Brain pericyte (primary cell): Measurements from ENCODE around the gene PSME2.

Source experiments
- DNase-seq: peaks from one replicate; pipeline ENCODE4 v3.0.0-alpha.2; 2012; ENCODE audit warnings: low read depth, low spot score

The PSME2 gene

DNA sequence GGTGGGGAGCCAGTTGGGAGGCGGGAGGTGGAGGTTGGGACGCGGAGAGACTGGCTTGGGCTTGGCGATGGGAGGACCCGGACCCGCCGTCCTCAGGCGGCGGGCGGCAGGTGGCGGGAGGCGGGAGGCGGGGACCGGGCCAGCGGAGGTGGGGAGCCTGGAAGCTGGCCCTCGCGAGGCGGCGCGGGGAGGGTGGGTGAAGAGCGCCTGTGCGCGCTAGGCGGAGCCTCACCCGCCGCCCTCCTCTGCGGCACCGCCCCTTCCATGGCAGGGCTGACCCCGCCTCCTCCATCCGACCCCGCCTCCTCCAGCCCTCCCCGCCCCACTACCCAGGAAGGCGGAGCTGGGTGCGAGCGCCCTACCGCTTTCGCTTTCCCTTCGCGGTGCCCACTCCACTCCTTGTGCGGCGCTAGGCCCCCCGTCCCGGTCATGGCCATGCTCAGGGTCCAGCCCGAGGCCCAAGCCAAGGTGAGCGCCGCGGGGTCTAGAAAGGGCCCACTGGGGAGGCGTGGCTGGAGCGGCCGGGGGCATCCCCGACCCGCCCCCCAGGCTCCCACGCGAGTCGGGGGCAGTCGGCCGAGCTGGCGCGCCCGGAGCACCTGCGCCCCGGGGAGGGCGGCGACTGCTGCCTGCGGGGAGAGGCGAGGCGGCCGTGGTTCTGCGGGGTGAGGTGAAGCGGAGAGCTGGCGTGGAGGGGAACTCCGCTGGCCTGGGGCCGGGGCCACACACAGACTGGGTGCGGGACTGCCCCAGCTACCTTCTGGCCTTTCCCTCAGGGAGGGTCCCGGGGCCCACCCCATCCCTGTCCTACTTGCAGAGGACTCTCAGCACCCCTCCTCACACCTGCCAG lies 10.4 kb downstream of the PSME2 start, which contains the start of gene PSME1:
PSME1 (plus strand) TSS at position 361 of the 850 bp plus-strand sequence; CDS start at position 430, 69 bp downstream.
- peak; percentile 71 for DNase-seq

DNA sequence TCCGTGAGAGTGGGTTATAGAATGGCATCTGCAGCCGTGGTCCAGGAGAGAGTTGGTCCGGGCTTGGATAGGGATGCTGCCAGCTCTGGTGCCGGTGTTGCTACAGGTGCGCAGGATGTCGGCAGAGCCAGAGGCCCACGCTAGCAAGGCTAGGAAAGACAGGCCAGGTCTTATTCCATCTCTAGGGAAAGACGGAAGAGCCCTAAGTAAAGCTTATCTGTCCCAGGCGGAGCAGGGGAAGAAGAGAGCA lies 10.9 kb downstream of the PSME2 start:
- DNase-seq = no peak

DNA sequence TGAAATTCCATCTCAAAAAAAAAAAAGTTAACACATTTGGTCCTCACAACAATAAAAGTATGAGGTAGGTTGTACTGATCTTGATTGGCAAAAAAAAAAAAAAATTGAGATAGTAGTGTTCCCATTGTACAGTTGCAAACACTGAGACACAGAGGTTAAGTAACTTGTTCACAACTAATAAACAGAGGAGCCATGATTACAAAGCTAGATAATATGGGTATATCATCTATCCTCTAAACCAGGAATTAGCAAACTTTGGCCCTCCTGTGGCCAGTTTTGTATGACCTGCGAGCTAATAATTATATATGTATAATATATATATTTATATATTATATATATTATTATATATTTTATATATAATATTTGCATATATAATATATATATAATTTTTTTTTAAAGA lies 12.7 kb downstream of the PSME2 start:
- no peak for DNase-seq

DNA sequence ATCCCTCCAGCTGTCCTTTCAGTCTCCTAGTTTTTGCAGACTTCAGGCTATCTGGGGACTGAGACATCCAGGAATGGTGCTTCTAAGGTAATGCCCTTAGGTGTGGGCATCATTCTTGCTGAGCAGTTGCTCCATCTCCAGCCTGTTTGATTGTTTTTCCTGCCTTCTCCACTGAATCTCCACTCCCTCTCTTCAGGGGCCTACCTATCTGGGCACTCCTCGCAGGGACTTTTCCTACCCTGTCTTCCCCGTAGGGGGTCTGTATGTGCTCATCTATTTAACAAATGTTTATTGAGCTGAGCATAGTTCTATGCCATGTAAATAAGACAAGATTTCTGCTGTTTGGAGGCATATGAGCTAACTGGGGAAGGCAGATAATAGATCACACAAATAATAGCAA lies 13.4 kb downstream of the PSME2 start:
- DNase-seq = no peak

DNA sequence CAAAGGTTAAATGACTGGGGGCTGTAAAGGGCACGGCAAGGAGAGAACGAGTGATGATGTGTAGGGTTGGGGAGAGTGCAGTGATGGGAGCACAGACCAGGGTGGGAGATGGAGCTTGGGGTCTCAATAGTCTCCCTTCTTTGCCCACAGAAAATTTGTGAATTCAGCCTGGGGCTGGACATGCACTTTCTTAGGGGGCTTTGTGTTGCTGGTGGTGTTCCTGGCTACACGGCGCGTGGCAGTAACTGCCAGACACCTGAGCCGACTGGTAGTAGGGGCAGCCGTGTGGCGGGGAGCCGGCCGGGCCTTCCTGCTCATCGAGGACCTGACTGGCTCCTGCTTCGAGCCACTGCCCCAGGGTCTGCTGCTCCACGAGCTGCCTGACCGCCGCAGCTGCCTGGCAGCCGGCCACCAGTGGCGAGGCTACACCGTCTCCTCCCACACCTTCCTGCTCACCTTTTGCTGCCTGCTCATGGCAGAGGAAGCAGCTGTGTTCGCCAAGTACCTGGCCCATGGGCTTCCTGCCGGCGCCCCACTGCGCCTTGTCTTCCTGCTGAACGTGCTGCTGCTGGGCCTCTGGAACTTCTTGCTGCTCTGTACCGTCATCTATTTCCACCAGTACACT lies 14.2 kb downstream of the PSME2 start:
- DNase-seq = no peak

DNA sequence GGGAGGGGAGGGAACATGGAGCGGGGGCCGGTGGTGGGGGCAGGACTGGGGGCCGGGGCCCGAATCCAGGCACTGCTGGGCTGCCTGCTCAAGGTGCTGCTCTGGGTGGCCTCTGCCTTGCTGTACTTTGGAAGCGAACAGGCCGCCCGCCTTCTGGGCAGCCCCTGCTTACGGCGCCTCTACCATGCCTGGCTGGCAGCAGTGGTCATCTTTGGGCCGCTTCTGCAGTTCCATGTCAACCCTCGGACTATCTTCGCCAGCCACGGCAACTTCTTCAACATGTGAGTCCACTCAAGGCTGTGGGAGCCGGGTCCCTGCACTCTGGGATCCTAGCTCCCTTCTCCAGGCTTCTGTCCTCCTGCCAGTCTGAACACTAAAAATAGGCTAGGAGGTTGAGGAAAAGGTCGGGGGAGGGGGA lies 14.9 kb downstream of the PSME2 start:
- DNase-seq = no peak

DNA sequence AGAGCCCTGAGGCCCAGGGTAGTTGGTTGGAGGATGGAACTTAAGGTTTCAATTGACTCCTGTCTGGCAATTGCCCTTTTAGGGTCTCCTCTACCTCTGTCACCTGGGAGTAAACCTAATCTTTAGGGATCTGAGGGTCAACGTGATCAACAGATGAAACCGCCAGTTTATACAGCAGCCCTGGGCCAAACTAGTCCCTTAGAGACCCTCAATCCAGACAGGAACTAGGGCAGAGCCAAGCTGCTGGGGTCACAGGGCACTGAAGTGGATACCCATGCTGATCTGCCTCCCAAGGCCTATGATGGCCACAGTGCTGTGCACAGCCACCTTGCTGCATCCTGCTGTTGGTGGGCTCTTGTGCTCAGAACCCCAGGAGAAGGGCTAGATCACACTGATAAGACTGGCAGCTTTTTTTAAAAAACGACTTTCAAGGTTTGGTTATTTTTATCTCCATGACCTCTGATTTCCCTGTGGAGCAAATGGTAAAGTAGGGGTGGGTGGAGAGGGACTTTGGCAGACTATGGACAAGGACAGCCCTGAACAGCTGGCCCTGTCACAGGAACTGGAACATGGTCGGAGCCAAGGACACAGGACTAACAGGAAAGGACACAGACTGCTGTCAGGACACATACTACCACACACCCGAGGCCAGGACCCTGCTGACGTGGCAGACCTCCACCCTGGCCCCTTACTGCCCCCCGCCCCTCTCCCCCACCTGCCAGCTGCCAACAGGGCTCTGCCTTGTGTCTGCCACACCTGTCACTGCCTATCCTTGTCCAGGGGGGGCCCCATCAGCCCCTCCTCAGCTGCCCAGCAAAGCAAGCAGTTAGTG lies 15.5 kb downstream of the PSME2 start:
- no peak for DNase-seq

DNA sequence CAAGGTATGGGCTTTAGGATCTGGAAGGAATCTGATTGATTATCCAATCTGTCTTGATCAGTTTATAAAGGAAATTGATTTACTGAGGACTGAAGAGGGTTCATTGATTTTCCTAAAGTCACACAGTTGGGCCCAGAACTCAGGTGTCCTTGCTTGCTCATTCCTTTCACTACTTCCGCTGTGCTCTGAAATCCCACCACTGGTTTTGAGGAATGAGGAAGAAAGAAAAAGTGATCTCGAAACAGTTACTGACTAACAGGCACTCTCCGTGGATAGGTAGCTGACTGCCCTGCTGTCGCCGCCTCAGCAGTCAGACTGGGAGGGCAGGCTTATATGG lies 16.1 kb downstream of the PSME2 start, which contains the start of gene FITM1:
FITM1 (plus strand) TSS at position 280 of the 337 bp plus-strand sequence. CDS start 905 bp downstream, outside the sequence.
- DNase-seq = no peak

DNA sequence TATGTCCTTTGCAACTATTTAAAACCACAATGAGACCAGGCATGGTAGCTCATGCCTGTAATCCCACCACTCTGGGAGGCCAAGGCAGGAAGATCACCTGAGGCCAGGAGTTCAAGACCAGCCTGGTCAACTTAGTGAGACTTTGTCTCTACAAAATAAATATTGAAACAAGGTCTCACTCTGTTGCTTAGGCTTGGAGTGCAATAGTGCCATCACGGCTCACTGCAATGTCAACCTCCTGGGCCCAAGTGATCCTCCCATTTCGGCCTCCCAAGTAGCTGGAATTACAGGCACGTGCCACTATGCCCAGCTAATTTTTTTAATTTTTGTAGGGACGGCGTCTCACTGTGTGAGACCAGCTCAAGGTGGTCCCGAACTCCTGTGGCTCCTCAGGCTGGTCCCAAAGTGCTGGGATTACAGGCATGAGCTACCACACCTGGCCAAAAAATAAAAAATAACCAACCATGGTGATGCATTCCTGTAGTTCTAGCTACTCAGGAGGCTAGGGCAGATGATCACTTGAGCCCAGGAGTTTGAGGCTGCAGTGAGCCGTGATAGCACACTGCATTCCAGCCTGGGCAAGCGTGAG lies 16.9 kb downstream of the PSME2 start:
- DNase-seq = no peak

DNA sequence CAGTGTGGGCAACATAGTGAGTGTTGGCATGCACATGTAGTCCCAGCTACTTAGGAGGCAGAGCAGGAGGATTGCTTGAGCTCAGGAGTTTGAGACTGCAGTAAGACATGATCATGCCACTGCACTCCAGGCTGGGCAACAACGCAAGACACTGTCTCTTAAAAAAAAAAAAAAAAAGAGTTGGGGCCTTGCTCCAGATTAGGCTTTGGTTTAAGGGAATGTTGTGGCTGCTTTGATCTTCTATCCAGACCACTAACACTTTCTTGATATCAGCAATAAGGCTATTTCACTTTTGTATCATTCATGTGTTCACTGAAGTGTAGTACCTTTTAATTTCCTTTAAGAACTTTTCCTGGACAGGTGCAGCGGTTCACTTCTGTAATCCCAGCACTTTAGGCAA lies 18.7 kb downstream of the PSME2 start:
- no peak for DNase-seq

DNA sequence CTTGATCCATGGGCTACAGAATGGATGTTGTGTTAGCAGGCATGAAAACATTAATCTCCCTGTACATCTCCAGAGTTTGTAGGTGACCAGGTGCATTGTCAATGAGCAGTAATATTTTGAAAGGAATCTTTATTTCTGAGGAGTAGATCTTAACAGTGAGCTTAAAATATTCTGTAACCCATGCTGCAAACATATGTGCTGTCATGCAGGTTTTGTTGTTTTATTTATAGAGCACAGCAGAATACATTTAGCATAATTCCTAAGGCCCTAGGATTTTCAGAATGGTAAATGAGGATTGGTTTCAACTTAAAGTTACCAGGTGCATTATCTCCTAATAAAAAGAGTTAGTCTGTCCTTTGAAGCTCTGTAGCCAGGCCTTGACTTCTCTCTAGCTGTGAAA lies 19.5 kb downstream of the PSME2 start:
- DNase-seq = no peak

DNA sequence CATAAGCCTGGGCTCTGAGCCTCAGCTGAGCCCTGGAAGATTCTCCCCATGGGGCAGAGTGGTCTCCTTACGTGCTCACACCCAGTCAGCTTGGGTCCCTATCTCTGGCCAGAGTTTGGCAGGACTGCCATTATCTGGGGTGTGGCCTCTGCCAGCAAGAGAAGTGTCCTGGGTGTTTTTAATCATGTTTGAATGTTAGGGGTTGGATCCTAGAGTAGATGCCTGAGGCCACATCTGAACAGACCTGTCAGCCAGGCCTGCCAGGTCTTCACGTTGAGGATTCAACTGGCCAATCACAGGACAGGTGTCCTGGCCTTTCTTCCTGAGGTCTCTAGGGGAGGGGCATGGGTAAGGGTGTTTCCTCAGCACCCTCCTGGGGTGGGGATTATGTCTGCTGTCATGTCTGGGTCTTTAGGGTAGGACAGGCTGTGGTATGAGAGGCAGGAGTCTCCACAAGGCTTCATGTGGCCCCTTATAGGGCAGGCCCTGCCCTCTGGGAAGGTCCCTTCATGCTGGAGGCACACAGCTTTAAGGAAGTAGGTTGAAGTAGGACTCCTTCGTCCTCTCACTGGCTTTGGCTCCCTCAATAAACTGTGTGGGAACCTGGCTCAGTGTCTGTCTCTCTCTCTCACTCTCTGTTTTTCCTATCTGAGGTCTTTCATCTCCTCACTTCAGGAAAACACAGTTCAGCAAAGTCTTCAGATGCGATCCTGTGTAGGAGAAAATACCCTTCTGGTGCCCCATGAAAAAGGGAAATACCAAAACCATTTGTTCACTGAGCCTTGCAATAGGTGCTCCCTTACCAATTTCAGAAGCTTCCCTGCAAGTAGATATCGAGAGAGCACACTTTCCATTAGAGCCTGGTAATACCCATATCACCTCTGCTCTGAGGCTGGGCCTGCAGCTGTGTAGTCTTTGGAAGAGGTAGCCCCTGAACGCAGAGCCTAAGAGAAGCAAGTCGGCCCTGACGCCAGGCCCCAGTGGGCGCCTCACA lies 22.7 kb downstream of the PSME2 start:
- no peak for DNase-seq

DNA sequence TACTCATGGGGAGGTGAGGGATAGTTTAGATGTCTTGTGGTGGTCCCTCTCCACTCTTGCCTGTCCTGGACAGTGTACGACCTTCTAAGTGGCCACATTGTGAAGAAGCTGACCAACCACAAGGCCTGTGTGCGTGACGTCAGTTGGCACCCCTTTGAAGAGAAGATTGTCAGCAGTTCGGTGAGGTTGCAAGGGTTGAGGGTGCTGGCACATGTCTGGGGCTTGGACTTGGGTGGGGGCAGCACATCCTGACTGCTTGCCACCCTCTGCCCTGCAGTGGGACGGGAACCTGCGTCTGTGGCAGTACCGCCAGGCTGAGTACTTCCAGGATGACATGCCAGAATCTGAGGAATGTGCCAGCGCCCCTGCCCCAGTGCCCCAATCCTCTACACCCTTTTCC lies 23.5 kb downstream of the PSME2 start:
- DNase-seq = no peak

DNA sequence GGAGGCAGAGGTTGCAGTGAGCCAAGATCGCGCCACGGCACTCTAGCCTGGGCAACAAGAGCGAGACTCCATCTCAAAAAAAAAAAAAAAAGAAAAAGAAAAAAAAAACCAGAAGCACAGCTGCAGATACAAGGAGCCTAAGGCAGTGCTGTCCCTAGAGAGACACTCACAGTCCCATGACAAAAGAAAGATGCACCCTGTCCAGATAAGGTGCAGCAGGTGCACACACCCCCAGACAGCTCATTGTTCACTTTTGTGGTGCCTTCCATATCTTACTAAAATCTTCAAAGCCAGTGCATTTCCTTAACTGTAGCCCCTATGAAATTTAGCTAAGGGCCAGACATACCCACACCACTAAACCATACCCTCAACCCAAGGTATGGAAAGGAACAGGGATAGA lies 24.0 kb downstream of the PSME2 start:
- no peak for DNase-seq

DNA sequence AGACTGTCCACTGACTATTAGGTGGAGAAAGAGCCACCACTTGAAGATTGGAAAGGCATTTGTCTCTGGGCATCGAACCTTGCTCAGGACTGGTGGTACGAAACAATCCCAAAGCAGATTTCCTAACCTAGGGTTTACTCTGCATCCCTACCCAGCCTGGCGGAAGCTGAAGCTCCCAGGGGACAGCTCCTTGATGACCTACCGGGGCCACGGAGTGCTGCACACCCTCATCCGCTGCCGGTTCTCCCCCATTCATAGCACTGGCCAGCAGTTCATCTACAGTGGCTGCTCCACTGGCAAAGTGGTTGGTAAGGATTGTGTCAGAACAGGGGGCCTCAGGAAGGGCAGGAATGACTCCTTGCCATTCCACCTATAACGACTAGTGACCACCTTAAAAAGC lies 25.2 kb downstream of the PSME2 start:
- no peak for DNase-seq

DNA sequence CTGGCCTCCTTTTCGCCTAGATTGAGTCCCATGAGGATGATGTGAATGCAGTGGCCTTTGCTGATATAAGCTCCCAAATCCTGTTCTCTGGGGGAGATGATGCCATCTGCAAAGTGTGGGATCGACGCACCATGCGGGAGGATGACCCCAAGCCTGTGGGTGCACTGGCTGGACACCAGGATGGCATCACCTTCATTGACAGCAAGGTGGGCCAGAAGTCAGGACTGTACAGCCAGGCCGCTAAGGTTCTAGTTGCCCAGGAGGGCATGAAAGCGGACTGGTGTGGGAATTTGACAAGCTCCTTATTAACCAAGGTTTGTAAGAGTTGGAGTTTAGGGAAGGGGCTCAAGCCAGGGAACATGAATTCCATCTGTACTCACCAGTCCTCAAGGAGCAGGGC lies 26.7 kb downstream of the PSME2 start:
- DNase-seq = no peak

DNA sequence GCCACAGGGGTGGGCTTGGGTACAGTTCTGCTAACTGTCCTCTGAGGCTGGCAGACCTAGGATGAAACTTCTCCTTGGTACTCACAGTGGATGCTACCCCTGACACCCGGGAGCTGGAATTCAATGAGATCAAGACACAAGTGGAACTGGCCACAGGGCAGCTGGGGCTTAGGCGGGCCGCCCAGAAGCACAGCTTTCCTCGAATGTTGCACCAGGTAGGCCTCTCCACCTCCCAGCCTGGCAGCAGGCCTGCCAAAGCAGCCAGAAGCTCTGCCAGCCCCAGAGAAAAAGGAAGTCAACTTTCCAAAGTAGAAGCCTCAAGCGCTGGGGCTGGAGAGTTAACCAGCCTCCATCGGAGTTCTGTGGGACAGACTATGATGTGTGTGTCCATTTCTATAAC lies 29.2 kb downstream of the PSME2 start:
- no peak for DNase-seq

DNA sequence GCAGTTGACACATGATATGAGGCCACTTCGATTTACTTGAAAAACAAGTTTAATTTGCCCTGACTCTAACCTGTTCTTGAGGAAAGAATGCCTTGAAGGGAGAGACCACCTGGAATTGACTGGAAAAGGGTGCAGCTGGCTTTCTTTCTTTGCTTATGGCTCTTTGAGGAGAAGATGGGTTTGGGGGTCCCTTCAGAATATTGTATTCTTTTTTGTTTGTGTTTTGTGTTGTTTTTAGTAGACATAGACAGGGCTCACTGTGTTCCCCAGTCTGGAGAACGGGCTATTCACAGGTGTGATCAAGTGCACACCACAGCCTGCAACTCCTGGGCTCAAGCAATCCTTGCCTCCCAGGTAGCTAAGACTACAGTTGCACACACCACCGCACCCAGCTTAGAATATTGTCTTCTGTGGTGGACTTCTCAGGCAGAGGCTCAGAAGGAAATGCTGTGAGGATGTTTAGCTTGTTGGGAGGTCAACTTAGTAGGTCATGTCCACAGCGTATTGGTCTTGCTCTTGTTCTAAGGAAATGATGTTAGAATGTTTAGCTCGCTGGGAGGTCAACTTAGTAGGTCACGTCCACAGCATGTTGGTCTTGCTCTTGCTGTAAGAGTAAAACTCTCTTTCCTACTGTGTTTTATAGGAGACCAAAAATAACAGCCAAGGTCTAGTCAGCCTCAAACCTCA lies 30.1 kb downstream of the PSME2 start:
- DNase-seq = no peak

DNA sequence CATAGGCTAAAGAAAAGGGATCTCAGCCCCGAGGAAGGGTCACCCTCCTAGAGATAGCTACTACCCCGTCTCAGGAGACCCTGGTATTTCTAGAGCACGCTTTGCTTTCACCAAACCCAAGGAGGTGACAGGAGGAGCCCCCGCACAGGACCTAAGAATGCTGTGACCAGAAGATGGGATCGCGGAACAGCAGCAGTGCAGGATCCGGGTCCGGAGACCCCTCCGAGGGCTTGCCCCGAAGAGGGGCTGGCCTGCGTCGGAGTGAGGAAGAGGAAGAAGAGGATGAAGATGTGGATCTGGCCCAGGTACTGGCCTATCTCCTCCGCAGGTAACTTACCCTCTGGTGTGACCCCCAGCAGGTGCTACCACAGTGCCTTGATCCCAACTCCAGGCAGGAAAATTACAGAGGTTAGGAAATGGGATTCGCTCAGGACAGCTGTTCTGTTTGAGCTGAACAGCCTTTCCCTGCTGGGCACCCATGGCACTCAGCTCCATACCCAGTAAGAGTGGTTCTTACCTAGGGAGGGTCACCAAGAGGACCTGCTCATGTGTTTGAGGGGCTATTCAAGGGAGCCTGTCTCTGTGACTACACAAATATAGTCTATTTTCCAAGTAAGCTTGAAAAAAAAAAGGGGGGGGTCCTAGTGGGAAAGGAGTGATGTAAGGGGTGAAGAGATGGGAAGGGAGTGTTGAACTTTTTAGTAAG lies 30.8 kb downstream of the PSME2 start:
- no peak for DNase-seq
